ENCODE measurements around the gene PINLYP. TPM values are rescaled to one million over a fixed set of nuclear protein-coding genes. Genes with fewer than 3 reads are reported as not detected.
A peak's percentile ranks its signal among the peaks of the same experiment; 100 is the strongest.

Gene PINLYP
- total and polyA plus RNA-seq, 2 of the 13 experiments (the other 11 are each of a cell fraction or from before 2014, with no cell fraction given), result 0.21 to 0.24 TPM

DNA sequence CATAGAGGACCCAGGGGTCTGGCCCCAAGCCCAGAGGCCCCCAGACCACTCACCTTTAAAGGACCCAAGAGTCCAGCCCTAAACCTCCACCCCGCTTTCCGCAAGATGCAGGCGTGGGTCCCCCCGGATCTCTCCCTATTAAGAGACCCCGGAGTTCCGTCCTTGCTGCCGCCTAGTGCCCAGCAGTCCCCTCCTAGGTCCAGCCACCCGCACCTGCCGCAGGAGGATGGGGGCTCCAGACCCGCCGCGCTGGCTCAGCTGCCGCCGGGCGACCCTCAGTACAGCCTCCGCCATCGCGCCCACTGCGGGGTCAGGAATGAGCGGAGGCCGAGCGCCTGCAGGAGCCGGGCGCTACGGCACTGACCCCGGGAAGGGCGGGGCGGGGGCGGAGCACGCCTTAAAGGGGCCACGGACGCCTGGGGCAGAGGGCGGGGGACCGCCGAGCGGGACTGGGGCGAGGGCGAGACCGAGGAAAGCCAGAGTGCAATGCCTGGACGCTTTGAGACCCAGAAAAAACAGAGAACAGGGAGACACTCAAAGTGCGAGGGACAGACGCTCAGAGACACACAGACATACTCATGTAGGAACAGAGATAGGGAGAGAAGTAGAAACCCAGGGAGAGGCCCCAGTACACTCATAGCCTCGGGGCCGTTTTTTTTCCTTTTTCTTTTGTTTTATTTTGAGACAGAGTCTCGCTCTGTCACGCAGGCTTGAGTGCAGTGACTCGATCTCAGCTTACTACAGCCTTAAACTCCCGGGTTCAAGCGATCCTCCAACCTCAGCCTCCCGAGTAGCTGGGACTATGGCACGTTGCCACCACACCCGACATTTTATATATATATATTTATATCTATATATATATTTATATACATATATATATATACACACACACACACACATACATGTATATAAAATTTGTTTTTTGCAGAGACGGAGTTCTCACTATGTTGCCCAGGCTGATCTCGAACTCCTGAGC is 48.4 kb upstream of the PINLYP start, which contains the start of gene ETHE1 (continued):
- TF ChIP-seq TBX3 (IDR thresholded peaks at IDR 0.05; ENCODE audit: borderline replicate concordance) (no peak), RELA (CRISPR knock-in tag; IDR thresholded peaks at IDR 0.05) (no peak), ELF1 (CRISPR knock-in tag; IDR thresholded peaks at IDR 0.05) (no peak), MAFG (CRISPR knock-in tag; IDR thresholded peaks at IDR 0.05) (no peak), TEF (CRISPR knock-in tag; IDR thresholded peaks at IDR 0.05) (no peak), HNF4A (CRISPR knock-in tag; IDR thresholded peaks at IDR 0.05) (0 out of 2 replicates have a peak, but pooled peaks have one; percentile 25), HIVEP1 (CRISPR knock-in tag; IDR thresholded peaks at IDR 0.05) (no peak), ZNF720 (CRISPR knock-in tag; IDR thresholded peaks at IDR 0.05) (no peak), ZNF3 (CRISPR knock-in tag; IDR thresholded peaks at IDR 0.05) (no peak), ZNF605 (CRISPR knock-in tag; IDR thresholded peaks at IDR 0.05) (0 out of 2 replicates have a peak, but pooled peaks have one; percentile 59), SKI (IDR thresholded peaks at IDR 0.05; ENCODE audit: partially characterized antibody) (no peak), ZNF326 (CRISPR knock-in tag; IDR thresholded peaks at IDR 0.05; ENCODE audit: borderline replicate concordance) (no peak), LBX2 (CRISPR knock-in tag; IDR thresholded peaks at IDR 0.05; ENCODE audit: borderline replicate concordance) (no peak), SNAPC4 (CRISPR knock-in tag; IDR thresholded peaks at IDR 0.05) (no peak), ATRX (CRISPR knock-in tag; IDR thresholded peaks at IDR 0.05; ENCODE audit: borderline replicate concordance) (no peak), ZBTB43 (CRISPR knock-in tag; conservative IDR thresholded peaks at IDR 0.05) (peak; percentile 37; the same call in 1 of the 2 replicates), RORA (CRISPR knock-in tag; IDR thresholded peaks at IDR 0.05) (no peak), ZNF761 (CRISPR knock-in tag; conservative IDR thresholded peaks at IDR 0.05) (no peak), ZFP90 (CRISPR knock-in tag; IDR thresholded peaks at IDR 0.05; ENCODE audit: borderline replicate concordance) (no peak; the same call in 1 of the 2 replicates), CEBPB (IDR thresholded peaks at IDR 0.05; ENCODE audit: borderline replicate concordance, low read depth, low read length) (no peak)
- TF ChIP-seq, protein P1, sequence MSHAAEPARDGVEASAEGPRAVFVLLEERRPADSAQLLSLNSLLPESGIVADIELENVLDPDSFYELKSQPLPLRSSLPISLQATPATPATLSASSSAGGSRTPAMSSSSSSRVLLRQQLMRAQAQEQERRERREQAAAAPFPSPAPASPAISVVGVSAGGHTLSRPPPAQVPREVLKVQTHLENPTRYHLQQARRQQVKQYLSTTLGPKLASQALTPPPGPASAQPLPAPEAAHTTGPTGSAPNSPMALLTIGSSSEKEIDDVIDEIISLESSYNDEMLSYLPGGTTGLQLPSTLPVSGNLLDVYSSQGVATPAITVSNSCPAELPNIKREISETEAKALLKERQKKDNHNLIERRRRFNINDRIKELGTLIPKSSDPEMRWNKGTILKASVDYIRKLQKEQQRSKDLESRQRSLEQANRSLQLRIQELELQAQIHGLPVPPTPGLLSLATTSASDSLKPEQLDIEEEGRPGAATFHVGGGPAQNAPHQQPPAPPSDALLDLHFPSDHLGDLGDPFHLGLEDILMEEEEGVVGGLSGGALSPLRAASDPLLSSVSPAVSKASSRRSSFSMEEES (CRISPR knock-in tag; IDR thresholded peaks at IDR 0.05), result no peak

Data from HepG2 (cell line).